ENCODE results near the gene CACUL1. TPM values are rescaled to one million over a fixed set of nuclear protein-coding genes. Genes with fewer than 3 reads are reported as not detected.
"Not testable (repeated sequence)": the region's sequence is repeated elsewhere in the genome, so short reads cannot be mapped to it uniquely, and the experiment has no call there.

CACUL1 gene
- total and polyA plus RNA-seq, 11 donors: 4.6 to 38.7 (median 23.9) TPM

DNA sequence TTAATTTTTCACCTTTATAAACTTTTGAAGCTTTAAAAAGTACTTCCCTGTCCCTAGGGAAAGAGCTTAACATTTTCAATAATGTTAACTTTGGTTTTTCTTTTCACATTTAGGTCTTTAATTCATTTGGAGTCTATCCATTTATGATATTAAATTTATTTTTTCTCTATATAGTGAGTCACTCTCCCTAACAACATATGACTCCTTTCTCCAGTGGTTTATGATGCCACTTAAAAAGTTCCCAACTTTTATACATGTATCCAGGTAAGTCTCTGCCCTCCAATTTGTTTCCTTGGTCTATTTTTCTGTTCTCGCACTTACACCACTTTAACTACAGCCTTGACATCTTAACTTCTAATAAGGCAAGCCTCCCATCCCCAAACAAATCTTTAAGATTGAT lies 3.5 kb downstream of the CACUL1 start:
- ATAC-seq: no peak
- 94 to 99% (median 96%) methylated on average over 1 of the region's 1 CpG for WGBS, 4 donors
- H3K36me3 ChIP-seq: peaks cover 0 to 5% (median 0%) of the 10 kb centered on the region in 9 donors
- peaks cover 4 to 57% (median 26%) of the 10 kb centered on the region in 12 donors for H3K4me1 ChIP-seq
- intact Hi-C loops (cut with DNase I): loop anchor here in 2 of 10 donors (10.0 kb wide), 1 partner anchor 274 kb away; the partner anchor contains the start of gene NANOS1 (in 2 of the 2)
- no peak overlapping the region for H3K27ac ChIP-seq
- no peak overlapping the region for H3K4me3 ChIP-seq
- H3K9me3 ChIP-seq: no peaks in the 10 kb centered on the region
- no peaks in the 10 kb centered on the region for H3K27me3 ChIP-seq
- TF ChIP-seq, protein P1, sequence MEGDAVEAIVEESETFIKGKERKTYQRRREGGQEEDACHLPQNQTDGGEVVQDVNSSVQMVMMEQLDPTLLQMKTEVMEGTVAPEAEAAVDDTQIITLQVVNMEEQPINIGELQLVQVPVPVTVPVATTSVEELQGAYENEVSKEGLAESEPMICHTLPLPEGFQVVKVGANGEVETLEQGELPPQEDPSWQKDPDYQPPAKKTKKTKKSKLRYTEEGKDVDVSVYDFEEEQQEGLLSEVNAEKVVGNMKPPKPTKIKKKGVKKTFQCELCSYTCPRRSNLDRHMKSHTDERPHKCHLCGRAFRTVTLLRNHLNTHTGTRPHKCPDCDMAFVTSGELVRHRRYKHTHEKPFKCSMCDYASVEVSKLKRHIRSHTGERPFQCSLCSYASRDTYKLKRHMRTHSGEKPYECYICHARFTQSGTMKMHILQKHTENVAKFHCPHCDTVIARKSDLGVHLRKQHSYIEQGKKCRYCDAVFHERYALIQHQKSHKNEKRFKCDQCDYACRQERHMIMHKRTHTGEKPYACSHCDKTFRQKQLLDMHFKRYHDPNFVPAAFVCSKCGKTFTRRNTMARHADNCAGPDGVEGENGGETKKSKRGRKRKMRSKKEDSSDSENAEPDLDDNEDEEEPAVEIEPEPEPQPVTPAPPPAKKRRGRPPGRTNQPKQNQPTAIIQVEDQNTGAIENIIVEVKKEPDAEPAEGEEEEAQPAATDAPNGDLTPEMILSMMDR (IDR thresholded peaks at IDR 0.05): no peak
- no peak for TF ChIP-seq POLR2A (IDR thresholded peaks at IDR 0.05)
- no peak for DNase-seq

DNA sequence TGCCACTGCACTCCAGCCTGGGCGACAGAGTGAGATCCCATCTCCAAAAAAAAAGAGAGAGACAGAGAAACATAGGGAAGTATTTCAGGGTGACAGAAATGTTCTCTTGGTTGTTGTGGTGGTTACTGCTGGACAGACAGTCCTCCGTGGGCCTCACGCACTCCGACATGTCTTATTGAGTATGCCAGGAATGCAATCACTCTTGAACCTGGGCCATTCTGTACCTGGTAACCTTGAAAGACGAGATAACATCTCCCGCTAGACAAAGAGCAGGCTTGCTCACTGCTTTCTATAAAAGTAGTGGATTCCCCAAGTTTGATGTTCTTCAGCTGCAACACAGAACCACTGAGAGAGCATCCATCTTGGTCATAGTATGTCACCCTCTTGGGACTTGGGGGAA lies 6.7 kb downstream of the CACUL1 start:
- intact Hi-C loops (cut with DNase I): no loop called here
- no peak overlapping the region for H3K27ac ChIP-seq
- H3K4me3 ChIP-seq: no peak overlapping the region
- no peak for DNase-seq
- WGBS, 4 donors: 72 to 82% (median 78%) methylated on average over 6 of the region's 6 CpGs
- peaks cover 0 to 8% (median 0%) of the 10 kb centered on the region in 12 donors for H3K9me3 ChIP-seq
- H3K36me3 ChIP-seq: peaks cover 0 to 5% (median 0%) of the 10 kb centered on the region in 9 donors
- peaks cover 0 to 57% (median 18%) of the 10 kb centered on the region in 12 donors for H3K4me1 ChIP-seq
- no peak for TF ChIP-seq POLR2A (IDR thresholded peaks at IDR 0.05)
- TF ChIP-seq, protein P1 (IDR thresholded peaks at IDR 0.05): no peak
- no peak for ATAC-seq
- H3K27me3 ChIP-seq: no peaks in the 10 kb centered on the region

DNA sequence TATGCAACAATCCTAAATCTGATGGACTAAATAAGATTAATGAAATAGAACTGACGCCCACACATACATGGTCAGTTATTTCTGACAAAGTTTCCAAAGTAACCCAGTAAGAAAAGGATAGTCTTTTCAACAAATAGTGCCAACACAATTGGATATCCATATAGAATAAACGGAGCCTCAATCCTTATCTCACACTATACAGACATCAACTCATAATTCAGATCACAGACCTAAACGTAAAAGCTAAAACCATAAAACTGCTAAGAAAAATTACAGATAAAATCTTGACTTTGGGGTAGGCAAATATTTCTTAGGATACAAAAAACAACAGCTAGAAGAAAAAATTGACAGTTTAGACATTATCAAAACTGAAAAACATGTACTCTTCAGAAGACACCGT lies 8.5 kb downstream of the CACUL1 start:
- no peaks in the 10 kb centered on the region for H3K27me3 ChIP-seq
- ATAC-seq (no peak), DNase-seq (no peak)
- no peak overlapping the region for H3K4me3 ChIP-seq
- H3K36me3 ChIP-seq: peaks cover 0 to 5% (median 0%) of the 10 kb centered on the region in 9 donors
- H3K4me1 ChIP-seq: peaks cover 0 to 60% (median 21%) of the 10 kb centered on the region in 12 donors
- H3K27ac ChIP-seq: no peak overlapping the region
- intact Hi-C loops (cut with DNase I): no loop called here
- H3K9me3 ChIP-seq: peaks cover 0 to 8% (median 0%) of the 10 kb centered on the region in 12 donors
- TF ChIP-seq, protein P1 (IDR thresholded peaks at IDR 0.05): no peak
- no peak for TF ChIP-seq POLR2A (IDR thresholded peaks at IDR 0.05)
- 83 to 87% (median 86%) methylated on average over 4 of the region's 4 CpGs for WGBS, 4 donors

DNA sequence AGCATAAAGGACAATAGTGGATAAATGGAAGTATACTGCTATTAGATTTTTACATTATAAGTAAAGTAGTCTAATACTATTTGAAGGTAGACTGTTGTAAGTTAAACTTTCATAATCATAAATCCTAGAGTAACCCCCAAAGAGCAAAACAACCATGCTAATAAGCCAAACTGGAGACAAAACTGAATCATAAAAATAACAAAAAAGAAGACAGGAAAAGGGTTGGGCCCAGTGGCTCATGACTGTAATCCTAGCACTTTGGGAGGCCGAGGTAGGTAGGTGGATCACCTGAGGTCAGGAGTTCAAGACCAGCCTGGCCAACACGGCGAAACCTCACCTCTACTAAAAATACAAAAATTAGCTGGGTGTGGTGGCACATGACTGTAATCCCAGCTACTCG lies 9.7 kb downstream of the CACUL1 start:
- no peak overlapping the region for H3K27ac ChIP-seq
- peaks cover 0 to 8% (median 0%) of the 10 kb centered on the region in 12 donors for H3K9me3 ChIP-seq
- H3K4me1 ChIP-seq: peaks cover 0 to 60% (median 21%) of the 10 kb centered on the region in 12 donors
- peaks cover 0 to 5% (median 0%) of the 10 kb centered on the region in 9 donors for H3K36me3 ChIP-seq
- WGBS, 4 donors: 90 to 97% (median 94%) methylated on average over 4 of the region's 4 CpGs
- ATAC-seq (no peak), DNase-seq (no peak)
- no peak overlapping the region for H3K4me3 ChIP-seq
- intact Hi-C loops (cut with DNase I): no loop called here
- no peak for TF ChIP-seq POLR2A (IDR thresholded peaks at IDR 0.05)
- TF ChIP-seq, protein P1 (IDR thresholded peaks at IDR 0.05): no peak
- no peaks in the 10 kb centered on the region for H3K27me3 ChIP-seq

DNA sequence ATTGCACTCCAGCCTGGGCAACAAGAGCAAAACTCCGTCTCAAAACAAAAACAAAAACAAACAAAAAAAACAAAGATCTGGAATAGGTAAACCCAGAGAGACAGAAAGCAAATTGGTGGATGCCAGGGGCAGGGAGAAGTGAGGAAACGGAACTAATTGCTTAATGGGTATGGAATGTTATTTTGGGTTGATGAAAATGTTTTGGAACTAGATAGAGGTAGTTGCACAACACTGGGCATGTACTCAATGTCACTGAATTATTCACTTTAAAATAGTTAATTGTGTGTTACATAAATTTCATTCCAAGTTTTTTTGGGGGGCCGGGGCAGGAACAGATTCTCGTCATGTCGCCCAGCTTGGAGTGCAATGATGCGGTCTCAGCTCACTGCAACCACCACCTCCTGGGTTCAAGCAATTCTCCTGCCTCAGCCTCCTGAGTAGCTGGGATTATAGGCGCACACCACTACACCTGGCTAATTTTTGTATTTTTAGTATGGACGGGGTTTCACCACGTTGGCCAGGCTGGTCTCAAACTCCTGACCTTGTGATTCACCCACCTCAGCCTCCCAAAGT lies 10.3 kb downstream of the CACUL1 start:
- ATAC-seq: peak in 3 of 4 donors; percentile 35 to 72 (median 45)
- H3K4me1 ChIP-seq: peaks cover 0 to 66% (median 21%) of the 10 kb centered on the region in 12 donors
- H3K4me3 ChIP-seq; intact Hi-C loops (cut with DNase I); H3K36me3 ChIP-seq; DNase-seq; H3K27me3 ChIP-seq; H3K9me3 ChIP-seq; H3K27ac ChIP-seq: not testable (repeated sequence)
- 82 to 91% (median 89%) methylated on average over 9 of the region's 9 CpGs for WGBS, 4 donors

Measured in heart left ventricle (tissue), 16 donors.